Stimulated activated CD4-positive, alpha-beta T cell treated with anti-CD3 and anti-CD28 coated beads, Interleukin-2, amount 100 ng/mL, for 4 hours (primary cell): ENCODE measurements around the gene ARHGEF40.

Experiments used
- DNase-seq: peaks from one replicate; pipeline ENCODE4 v3.0.0-alpha.2; 2020; ENCODE audit warnings: low read depth

Gene ARHGEF40

GRCh38 chr14:21070083-21070609, at the start of gene ARHGEF40:
TSS of gene ARHGEF40 (plus strand) at chr14:21070304. CDS start at chr14:21070397, 93 bp downstream.
- no peak for DNase-seq

- DNase-seq = no peak
These were observed 49.0 kb upstream of the ARHGEF40 start for GRCh38 chr14:21020977-21021545.

GRCh38 chr14:21022686-21023085, 47.4 kb upstream of the ARHGEF40 start:
- DNase-seq = no peak

GRCh38 chr14:21023174-21023573, 46.9 kb upstream of the ARHGEF40 start:
- DNase-seq = no peak

GRCh38 chr14:21023817-21024584, 46.1 kb upstream of the ARHGEF40 start:
- DNase-seq = no peak

- peak; percentile 68 for DNase-seq
These were observed 45.3 kb upstream of the ARHGEF40 start, which contains the start of gene NDRG2 for GRCh38 chr14:21024585-21025370. TSS of gene NDRG2 (minus strand) at chr14:21025061. CDS start at chr14:21023315, 1,746 bp downstream.

- no peak for DNase-seq
These were observed 44.5 kb upstream of the ARHGEF40 start for GRCh38 chr14:21025371-21026273.

GRCh38 chr14:21026274-21026987, 43.7 kb upstream of the ARHGEF40 start:
- no peak for DNase-seq

- DNase-seq = no peak
These were observed 43.2 kb upstream of the ARHGEF40 start for GRCh38 chr14:21026988-21027315.

GRCh38 chr14:21029917-21030316, 40.2 kb upstream of the ARHGEF40 start, which contains the start of gene TPPP2:
TSS of gene TPPP2 (plus strand) at chr14:21030217. CDS start at chr14:21030582, 365 bp downstream.
- DNase-seq = no peak

- DNase-seq = no peak
These were observed 39.6 kb upstream of the ARHGEF40 start for GRCh38 chr14:21030531-21030930.

- DNase-seq = no peak
These were observed 37.6 kb upstream of the ARHGEF40 start for GRCh38 chr14:21032326-21033132.

- DNase-seq = no peak
These were observed 36.9 kb upstream of the ARHGEF40 start for GRCh38 chr14:21033133-21033698.

GRCh38 chr14:21034707-21035106, 35.4 kb upstream of the ARHGEF40 start, which contains the start of gene RNASE13:
TSS of gene RNASE13 (minus strand) at chr14:21034807. CDS start at chr14:21034288, 519 bp downstream.
- no peak for DNase-seq

GRCh38 chr14:21036751-21037150, 33.4 kb upstream of the ARHGEF40 start:
- DNase-seq = no peak

- no peak for DNase-seq
These were observed 32.9 kb upstream of the ARHGEF40 start for GRCh38 chr14:21037156-21037555.

GRCh38 chr14:21038441-21039422, 31.4 kb upstream of the ARHGEF40 start:
- no peak for DNase-seq
